NCI-H2196 treated with DMSO at 0.1 percent for 48 hours (cell line): ENCODE results near the gene SMIM13.
A peak's percentile ranks its signal among the peaks of the same experiment; 100 is the strongest.

Source experiments
- DNase-seq: peaks from one replicate; lab custom pipeline; 2025; ENCODE audit not compliant: unreplicated experiment; lab: John Stamatoyannopoulos, UW

The SMIM13 gene

GRCh38 chr6:11120271-11121005, 26.8 kb downstream of the SMIM13 start:
- DNase-seq, result no peak

GRCh38 chr6:11121851-11122250, 28.2 kb downstream of the SMIM13 start:
- DNase-seq, result no peak

GRCh38 chr6:11122380-11122779, 28.7 kb downstream of the SMIM13 start:
- DNase-seq, result no peak

GRCh38 chr6:11123978-11124377, 30.3 kb downstream of the SMIM13 start:
- DNase-seq, result no peak

GRCh38 chr6:11126876-11127275, 33.2 kb downstream of the SMIM13 start:
- DNase-seq, result no peak

GRCh38 chr6:11128608-11129007, 35.0 kb downstream of the SMIM13 start:
- no peak for DNase-seq

- DNase-seq, result no peak
Observed at GRCh38 chr6:11129908-11130565, 36.4 kb downstream of the SMIM13 start.

GRCh38 chr6:11130605-11131004, 37.0 kb downstream of the SMIM13 start:
- DNase-seq, result no peak

- no peak for DNase-seq
Observed at GRCh38 chr6:11132194-11132888, 38.7 kb downstream of the SMIM13 start.

GRCh38 chr6:11133281-11133680, 39.6 kb downstream of the SMIM13 start:
- no peak for DNase-seq

GRCh38 chr6:11136809-11137208, 43.2 kb downstream of the SMIM13 start:
- DNase-seq, result no peak

- DNase-seq, result no peak
Observed at GRCh38 chr6:11139051-11139960, 45.7 kb downstream of the SMIM13 start.

- no peak for DNase-seq
Observed at GRCh38 chr6:11140056-11140455, 46.4 kb downstream of the SMIM13 start.

GRCh38 chr6:11141295-11141694, 47.7 kb downstream of the SMIM13 start:
- DNase-seq, result no peak

- DNase-seq, result no peak
Observed at GRCh38 chr6:11142296-11143027, 48.8 kb downstream of the SMIM13 start.

GRCh38 chr6:11143394-11144371, 50.0 kb downstream of the SMIM13 start:
- no peak for DNase-seq

- DNase-seq, result peak; percentile 50
Observed at GRCh38 chr6:11144393-11144851, 50.8 kb downstream of the SMIM13 start.

GRCh38 chr6:11146117-11146826, 52.6 kb downstream of the SMIM13 start:
- no peak for DNase-seq
